Measurements from ENCODE around the gene GPR18. TPM values are rescaled to one million over a fixed set of nuclear protein-coding genes. Genes with fewer than 3 reads are reported as not detected.

Gene GPR18
- total RNA-seq, 1 experiment from 2014 or later: not detected

DNA sequence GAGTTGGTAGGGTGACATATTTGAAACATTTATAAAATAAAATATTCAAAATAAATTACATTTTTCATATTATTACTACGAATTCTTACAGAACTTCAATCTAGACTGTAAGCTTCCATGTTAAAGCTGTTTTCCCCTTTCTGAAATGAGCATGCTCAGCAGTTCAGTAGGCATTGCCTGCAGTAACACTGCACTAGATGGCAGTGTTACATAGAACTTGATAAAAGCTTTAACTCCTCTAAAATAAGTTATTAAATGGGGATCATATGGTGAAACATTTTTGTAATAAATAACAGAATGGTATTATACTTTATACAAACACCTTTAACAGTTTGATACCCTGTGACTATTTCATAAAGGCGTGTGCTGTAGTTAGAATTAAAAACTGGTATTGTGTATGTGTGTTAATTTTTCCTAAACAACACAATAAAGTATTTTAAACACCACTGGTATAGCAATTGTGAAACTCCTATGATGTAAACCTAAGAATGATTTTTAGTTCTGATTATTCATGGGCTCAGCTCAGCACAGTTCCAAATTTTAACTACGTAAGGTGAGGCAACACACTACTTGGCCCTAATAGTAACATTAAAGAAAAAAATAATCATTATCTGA, 11.6 kb upstream of the GPR18 start:
- H3K36me3 Mint-ChIP-seq (ENCODE audit: insufficient read depth in 1 of 3, low read depth in 3 of 3): peaks cover 0 to 11% (median 3%) of the 10 kb centered on the region in 3 experiments; a peak in 3 of 7 replicates
- no peak overlapping the region for H2AFZ ChIP-seq (ENCODE audit: low read length)
- H4K8ac ChIP-seq (replicated peaks; ENCODE audit: insufficient read length, low read depth, low read length): no peak overlapping the region
- H3K27ac ChIP-seq (ENCODE audit: insufficient read length, low read depth, low read length): no peak overlapping the region
- no peak overlapping the region for H2BK5ac ChIP-seq (ENCODE audit: insufficient read length, low read length)
- peaks cover 3% of the 10 kb centered on the region in 2 experiments; a peak in 3 of 5 replicates for H3K9me3 Mint-ChIP-seq
- no peak overlapping the region for H2BK15ac ChIP-seq (ENCODE audit: low read depth, low read length)
- no peaks in the 10 kb centered on the region for H3K27me3 ChIP-seq (ENCODE audit: insufficient read depth, low read length)
- TF ChIP-seq, protein P1, sequence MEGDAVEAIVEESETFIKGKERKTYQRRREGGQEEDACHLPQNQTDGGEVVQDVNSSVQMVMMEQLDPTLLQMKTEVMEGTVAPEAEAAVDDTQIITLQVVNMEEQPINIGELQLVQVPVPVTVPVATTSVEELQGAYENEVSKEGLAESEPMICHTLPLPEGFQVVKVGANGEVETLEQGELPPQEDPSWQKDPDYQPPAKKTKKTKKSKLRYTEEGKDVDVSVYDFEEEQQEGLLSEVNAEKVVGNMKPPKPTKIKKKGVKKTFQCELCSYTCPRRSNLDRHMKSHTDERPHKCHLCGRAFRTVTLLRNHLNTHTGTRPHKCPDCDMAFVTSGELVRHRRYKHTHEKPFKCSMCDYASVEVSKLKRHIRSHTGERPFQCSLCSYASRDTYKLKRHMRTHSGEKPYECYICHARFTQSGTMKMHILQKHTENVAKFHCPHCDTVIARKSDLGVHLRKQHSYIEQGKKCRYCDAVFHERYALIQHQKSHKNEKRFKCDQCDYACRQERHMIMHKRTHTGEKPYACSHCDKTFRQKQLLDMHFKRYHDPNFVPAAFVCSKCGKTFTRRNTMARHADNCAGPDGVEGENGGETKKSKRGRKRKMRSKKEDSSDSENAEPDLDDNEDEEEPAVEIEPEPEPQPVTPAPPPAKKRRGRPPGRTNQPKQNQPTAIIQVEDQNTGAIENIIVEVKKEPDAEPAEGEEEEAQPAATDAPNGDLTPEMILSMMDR (conservative IDR thresholded peaks at IDR 0.05): peak; percentile 70
- H3K23ac ChIP-seq (ENCODE audit: insufficient read length, low read depth, low read length): no peak overlapping the region
- H3K56ac ChIP-seq (ENCODE audit: insufficient read length, low read depth, low read length): no peak overlapping the region
- H3K4me2 ChIP-seq (ENCODE audit: insufficient read depth, insufficient read length, low read length): no peak overlapping the region
- H3K23me2 ChIP-seq (ENCODE audit: insufficient read length, low read depth, low read length, poor library complexity, severe bottlenecking): no peaks in the 10 kb centered on the region
- no peaks in the 10 kb centered on the region for H4K20me1 ChIP-seq (ENCODE audit: control insufficient read depth, insufficient read depth, insufficient read length)
- H3K27me3 Mint-ChIP-seq (ENCODE audit: low read depth): no peaks in the 10 kb centered on the region
- H4K91ac ChIP-seq (ENCODE audit: insufficient read length, low read depth, low read length): no peak overlapping the region
- H3K79me2 ChIP-seq (ENCODE audit: insufficient read depth, low read length): no peaks in the 10 kb centered on the region
- no peak overlapping the region for H2BK120ac ChIP-seq (ENCODE audit: low read depth, low read length, poor library complexity, severe bottlenecking)
- H2BK12ac ChIP-seq (ENCODE audit: insufficient read length, low read depth, low read length): no peak overlapping the region
- H3K14ac ChIP-seq (ENCODE audit: insufficient read depth, low read length): no peak overlapping the region
- no peak overlapping the region for H2BK20ac ChIP-seq (ENCODE audit: low read depth, low read length, poor library complexity, severe bottlenecking)
- no peak overlapping the region for H2AK5ac ChIP-seq (ENCODE audit: insufficient read length, low read length)
- H3K4ac ChIP-seq (ENCODE audit: low read depth, low read length): no peak overlapping the region
- no peak overlapping the region for H3K27ac Mint-ChIP-seq
- peaks cover 0 to 3% of the 10 kb centered on the region in 2 experiments; a peak in 1 of 4 replicates for H3K4me1 Mint-ChIP-seq
- H3K9me3 ChIP-seq (ENCODE audit: control insufficient read depth, low read depth, low read length): no peaks in the 10 kb centered on the region
- H3K4me3 Mint-ChIP-seq: no peak overlapping the region
- WGBS (ENCODE audit: extremely low coverage, insufficient read length, low lambda C conversion rate): no CpG with 5 or more reads among the region's 3 CpGs
- no peak overlapping the region for H3K18ac ChIP-seq (ENCODE audit: insufficient read length, low read depth, low read length)
- H3K4me1 ChIP-seq (ENCODE audit: insufficient read depth, low read length): no peaks in the 10 kb centered on the region
- H3T11ph ChIP-seq (ENCODE audit: low read length): no peak overlapping the region
- no peak overlapping the region for H3K9ac ChIP-seq (ENCODE audit: extremely low read depth, insufficient read length, low read length)
- peaks cover 3% of the 10 kb centered on the region for H3K79me1 ChIP-seq (ENCODE audit: insufficient read depth, low read depth, low read length, poor library complexity, severe bottlenecking)
- DNase-seq: no peak
- no peak overlapping the region for H4K5ac ChIP-seq (ENCODE audit: insufficient read length, low read depth, low read length)

Data from H9 (cell line).